HG03135 (cell line): ENCODE data around the gene MTRFR.
A peak's percentile ranks its signal among the peaks of the same experiment; 100 is the strongest.
"Not testable (repeated sequence)": the region's sequence is repeated elsewhere in the genome, so short reads cannot be mapped to it uniquely, and the experiment has no call there.

Experiments
- ATAC-seq: cut with Tn5 transposase; IDR thresholded peaks from one replicate; pipeline ENCODE4 v1.9.1; 2021; ENCODE audit warnings: mild to moderate bottlenecking, moderate library complexity; ENCODE audit not compliant: unreplicated experiment

Gene MTRFR

DNA sequence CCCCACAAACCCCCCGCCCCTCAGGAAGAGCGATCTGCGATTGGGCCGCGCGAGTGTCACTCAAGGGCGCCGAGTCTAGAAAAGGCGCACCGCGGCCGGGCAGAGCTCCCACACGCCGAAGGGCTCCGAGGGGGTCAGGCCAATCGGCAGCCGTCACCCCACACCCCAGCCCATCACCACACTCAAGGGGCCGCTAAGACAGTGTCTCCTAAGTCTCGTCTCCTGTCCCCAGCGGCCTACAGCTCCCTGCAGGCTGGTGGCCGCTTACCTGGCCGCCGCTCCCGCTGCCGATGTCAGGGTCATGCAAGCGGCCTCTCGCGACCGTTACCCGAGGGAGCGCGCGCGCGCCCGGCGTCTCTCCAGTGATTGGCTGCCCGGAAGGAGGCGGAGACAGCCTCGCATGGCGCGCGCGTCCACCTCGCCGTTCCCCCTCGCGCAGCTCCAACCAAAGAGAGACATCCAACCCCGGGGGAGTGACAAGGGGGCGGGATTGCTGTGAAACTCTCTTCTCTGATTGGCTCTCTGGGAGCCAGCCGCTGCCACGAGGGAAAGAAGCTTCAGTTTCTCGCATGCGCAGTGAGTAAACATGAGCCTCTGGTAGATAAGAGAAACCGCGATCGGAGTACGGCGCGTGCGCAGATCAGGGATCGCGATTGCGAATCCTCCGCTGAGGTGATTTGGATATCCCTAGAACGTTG, at the start of gene MTRFR, which contains the start of gene MPHOSPH9:
TSS of gene MTRFR (plus strand) at position 630 of the 698 bp plus-strand sequence. CDS start 20,239 bp downstream, outside the sequence.
TSS of gene MPHOSPH9 (minus strand) at position 335 of the 698 bp plus-strand sequence. CDS start 2,777 bp downstream, outside the sequence.
- peak; percentile 86 for ATAC-seq

DNA sequence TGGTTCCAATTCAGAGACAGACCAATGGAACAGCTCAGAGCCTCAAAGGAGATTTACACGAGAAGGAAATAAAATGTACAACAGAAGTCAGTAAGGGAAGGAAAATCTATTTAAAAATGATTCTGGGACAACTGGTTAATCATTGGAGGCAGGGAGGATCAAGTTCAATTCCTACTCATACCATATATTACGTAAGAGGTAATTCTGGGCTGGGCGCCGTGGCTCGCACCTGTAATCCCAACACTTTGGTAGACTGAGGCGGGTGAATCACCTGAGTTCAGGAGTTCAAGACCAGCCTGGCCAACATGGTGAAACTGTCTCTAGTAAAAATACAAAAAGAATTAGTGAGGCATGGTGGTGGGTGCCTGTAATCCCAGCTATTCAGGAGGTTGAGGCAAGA, 45.6 kb upstream of the MTRFR start:
- no peak for ATAC-seq

- ATAC-seq, result no peak
Measured at GRCh38 chr12:123199936-123200335, 33.3 kb upstream of the MTRFR start.

DNA sequence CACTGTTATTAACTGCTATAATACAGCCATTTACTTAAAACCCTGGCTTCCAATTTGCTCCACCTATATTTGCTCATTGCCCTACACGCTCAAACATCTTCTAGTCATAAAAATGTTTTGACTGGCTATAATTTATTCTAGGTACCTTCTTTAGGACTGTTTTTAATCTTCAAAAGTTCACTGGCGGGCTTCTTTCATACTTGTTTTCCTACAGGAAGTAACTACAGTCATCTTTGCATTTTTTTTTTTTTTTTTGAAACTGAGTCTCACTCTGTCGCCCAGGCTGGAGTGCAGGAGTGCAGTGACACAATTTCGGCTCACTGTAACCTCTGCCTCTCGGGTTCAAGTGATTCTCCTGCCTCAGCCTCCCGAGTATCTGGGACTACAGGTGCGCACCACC, 32.8 kb upstream of the MTRFR start:
- ATAC-seq, result no peak

DNA sequence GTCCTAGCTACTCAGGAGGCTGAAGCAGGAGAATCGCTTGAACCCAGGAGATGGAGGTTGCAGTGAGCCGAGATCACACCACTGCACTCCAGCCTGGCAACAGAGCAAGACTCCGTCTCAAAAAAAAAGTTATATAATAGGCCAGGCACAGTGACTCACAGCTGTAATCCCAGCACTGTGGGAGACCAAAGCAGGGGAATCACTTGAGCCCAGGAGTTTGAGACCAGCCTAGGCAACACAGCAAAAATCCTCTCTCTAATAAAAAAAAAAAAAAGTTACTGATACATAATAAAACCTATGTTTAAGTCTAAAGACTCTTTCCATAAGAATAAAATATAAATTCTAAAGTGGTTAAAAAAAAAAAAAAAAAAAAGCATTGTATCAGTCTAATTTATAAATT, 26.4 kb upstream of the MTRFR start:
- not testable (repeated sequence) for ATAC-seq

GRCh38 chr12:123207815-123208214, 25.4 kb upstream of the MTRFR start:
- ATAC-seq, result not testable (repeated sequence)

DNA sequence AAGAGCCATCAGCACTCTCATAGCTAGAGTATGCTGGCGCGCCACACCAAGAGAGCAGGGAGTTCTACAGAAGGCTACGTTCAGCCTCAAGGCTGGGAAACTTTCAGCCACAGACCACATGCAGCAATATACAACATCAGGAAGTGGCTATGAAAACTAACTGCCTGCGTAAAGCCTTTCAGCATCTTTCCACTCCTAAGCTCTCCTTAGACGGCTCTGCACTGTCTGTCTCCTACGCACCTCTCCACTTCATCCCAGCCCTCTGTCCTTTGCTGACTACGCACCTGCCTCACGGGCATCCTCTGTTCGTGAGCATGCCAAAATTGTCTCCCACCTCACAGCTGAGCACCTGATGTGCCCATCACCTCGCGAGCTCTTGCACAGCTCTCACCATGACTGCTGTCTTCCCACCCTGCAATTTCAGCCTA, 10.0 kb upstream of the MTRFR start:
- ATAC-seq, result no peak

DNA sequence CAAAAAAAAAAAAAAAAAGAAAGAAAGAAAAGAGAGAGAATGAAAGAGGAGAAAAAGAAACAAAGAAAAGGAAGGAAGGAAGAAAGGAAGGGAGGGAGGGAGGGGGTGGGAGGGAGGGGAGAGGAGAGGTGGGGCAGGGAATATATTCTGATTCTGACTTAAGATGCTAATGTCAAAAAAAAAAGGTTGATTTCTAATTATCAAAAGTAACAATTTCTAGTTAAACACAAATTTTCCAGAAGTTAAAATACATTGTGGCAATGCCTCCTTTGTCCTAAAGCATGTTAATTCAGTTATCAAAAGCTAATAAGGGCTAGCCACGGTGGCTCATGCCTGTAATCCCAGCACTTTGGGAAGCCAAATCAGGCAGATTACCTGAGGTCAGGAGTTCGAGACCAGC, 7.8 kb upstream of the MTRFR start:
- ATAC-seq, result no peak

GRCh38 chr12:123227581-123228258, 5.5 kb upstream of the MTRFR start:
- ATAC-seq, result no peak

DNA sequence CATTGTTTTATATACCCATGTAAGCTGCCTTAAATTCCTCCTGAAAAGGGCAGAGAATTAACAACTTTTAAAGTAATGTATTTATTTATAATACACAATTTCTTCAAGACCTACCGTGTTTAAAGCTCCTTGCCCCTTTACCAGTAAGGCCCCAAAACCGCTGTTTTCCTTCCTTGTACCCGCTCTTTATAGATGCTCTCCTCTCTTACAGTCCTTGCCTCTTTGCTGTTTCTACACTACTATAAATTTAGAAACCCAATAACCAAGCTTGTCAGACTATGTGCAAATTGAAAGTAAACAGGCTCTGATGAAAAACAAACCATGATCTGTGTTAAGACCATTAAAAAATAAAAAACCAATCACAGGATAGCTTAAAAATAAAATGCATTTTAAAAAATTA, 4.2 kb upstream of the MTRFR start:
- ATAC-seq, result no peak

- no peak for ATAC-seq
Measured at GRCh38 chr12:123231931-123232330, 1.3 kb upstream of the MTRFR start.

GRCh38 chr12:123232472-123232806, 797 bp upstream of the MTRFR start:
- ATAC-seq, result no peak

DNA sequence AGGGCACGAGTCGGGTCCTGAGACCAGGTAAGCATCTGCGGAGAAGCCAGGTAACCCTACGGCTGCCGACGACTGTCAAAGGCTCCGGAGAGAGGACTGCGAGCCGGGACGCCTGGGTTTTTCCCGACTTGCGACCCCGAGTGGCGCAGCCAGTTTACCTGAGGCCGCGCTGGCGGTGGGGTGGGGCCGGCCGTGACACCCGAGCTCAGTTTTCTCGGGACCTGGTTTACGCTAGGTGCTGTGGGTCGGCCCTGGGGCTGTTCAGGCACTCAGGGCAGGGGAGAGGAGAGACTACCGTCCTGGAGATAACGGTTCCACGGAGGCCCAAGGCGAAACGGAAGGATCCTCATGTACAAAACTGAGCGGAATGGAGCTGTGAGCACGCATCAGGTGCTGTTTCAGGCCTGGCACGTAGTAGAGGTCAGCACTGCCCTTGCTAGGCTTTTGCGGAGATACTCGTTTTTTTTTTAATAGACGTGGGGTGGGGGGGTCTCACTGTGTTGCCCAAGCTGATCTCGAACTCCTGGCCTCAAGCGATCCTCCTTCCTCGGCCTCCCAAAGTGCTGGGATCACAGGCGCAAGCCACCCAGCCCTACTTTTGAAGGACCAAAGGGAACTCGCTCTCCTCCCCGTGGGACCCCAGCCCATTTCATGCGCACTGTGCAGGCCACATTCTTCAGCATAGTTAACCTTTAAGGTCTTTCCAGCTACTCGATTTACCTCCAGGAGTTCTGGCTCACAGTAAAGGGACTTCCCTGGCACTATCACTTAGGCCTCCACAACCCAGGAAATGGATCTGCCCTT, 471 bp downstream of the MTRFR start:
- ATAC-seq, result peak; percentile 6

- no peak for ATAC-seq
Measured at GRCh38 chr12:123237646-123238329, 4.6 kb downstream of the MTRFR start.

DNA sequence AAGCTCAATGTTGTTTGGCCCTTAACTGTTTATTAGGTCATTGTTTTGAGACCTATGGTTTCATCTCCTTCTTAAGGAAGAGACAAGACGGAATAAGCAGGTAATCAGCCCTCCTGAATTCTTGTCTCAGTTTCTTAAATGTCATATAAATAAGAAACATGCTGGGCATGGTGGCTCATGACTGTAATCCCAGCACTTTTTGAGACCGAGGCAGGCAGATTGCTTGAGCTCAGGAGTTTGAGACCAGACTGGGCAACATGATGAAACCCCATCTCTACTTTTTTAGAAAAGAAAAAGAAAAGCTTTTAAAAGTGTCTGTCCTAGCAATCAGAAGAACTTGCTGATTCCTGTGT, 5.1 kb downstream of the MTRFR start:
- ATAC-seq, result no peak

GRCh38 chr12:123238961-123239360, 5.7 kb downstream of the MTRFR start:
- no peak for ATAC-seq

DNA sequence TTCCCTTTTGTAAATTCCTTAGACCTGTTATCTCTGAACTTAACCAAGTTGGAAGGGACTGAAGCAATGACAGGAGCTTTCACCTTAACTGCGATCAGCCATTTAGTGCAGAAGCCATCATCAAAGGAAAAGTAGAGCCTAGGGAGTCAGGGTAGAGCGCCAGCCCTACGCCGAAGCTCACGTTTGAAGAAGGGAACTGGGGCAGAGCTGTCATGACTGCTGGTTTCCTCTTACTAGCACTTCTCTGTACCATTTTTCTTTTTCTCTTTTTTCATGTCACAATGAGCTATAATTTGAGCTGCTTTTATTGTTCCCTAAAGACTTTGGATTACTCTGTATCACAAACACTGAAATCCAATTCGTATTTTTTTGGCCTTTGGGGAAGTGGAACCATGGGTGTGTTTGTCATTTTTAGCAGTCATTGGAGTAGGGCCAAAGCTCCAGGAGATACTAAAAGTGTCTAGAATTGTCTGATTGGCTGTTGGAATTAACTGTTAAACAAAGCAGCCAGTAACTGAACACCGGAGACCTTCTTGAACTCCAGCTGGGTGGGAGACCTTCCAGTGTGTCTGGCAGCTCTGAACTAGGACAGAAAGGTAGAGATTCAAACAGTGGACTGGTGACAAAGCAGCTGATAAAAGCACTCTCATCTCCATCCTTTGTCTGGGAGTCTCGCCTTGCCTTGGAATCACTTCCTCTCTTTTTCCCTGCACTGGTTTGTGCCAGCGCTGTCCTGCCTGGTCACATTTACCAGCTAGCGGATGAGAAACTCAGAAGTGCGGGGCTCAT, 9.1 kb downstream of the MTRFR start:
- ATAC-seq, result no peak

DNA sequence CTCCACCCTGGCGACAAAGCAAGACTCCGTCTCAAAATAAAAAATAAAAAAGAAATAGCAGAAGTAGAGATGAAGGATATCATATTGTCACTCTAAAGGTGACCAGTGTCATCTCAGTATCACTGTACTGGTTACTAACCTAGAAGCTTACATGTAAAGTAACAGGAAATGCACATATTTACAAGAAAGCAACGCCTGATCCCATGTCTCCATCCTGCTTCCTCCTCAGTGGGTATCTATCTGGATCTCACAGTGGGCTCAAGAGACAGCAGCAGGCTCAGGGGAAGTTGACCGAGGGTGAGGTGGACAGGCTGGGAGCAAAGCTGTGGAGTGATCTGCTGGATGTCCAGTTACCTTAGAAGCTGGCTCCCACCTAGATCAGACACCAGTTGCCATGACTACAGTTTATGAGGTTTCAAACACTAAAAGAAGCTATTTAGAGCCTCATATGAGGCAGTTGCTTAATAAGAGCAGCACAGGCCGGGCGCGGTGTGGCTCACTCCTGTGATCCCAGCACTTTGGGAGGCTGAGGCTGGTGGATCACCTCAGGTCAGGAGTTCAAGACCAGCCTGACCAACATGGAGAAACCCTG, 10.5 kb downstream of the MTRFR start:
- ATAC-seq, result no peak

GRCh38 chr12:123245678-123246077, 12.4 kb downstream of the MTRFR start:
- ATAC-seq, result no peak

DNA sequence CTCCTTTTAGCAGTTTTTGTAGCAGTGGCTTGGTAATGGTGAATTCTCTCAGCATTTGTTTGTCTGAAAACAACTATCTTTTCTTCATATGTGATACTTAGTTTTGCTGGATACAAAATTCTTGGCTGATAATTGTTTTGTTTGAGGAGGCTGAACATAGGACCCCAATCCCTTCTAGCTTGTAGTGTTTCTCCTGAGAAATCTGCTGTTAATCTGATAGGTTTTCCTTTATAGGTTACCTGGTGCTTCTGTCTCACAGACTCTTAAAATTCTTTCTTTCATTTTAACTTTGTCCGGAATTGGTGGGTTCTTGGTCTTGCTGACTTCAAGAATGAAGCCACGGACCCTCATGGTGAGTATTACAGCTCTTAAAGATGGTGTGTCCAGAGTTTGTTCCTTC, 14.9 kb downstream of the MTRFR start:
- not testable (repeated sequence) for ATAC-seq
